GM21360 (cell line): Measurements from ENCODE around the gene PRKN.
"Not testable (repeated sequence)": the region's sequence is repeated elsewhere in the genome, so short reads cannot be mapped to it uniquely, and the experiment has no call there.

Source experiments
- ATAC-seq: cut with Tn5 transposase; IDR thresholded peaks from one replicate; pipeline ENCODE4 v1.9.1; 2021; ENCODE audit warnings: mild to moderate bottlenecking, moderate library complexity; ENCODE audit not compliant: unreplicated experiment

The PRKN gene

GRCh38 chr6:161886545-161886944, 841.0 kb downstream of the PRKN start:
- not testable (repeated sequence) for ATAC-seq

DNA sequence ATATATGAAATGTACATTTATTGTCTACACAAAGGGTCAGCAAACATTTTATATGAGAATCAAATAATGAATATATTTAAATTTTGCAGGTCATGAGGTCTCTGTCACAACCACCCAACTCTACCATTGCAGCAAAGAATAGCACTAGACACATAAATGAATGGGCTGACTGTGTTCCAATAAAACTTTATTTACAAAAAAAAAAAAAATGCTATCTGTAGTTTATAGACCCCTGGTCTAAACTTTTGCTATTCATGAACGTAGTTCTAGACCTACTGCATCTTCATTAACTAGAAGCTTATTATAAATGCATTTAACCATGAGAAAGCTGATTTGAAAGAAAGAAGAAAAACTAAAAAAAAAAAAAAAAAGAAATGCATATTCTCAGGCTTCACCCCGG, 842.8 kb downstream of the PRKN start:
- no peak for ATAC-seq

GRCh38 chr6:161882196-161882765, 845.3 kb downstream of the PRKN start:
- no peak for ATAC-seq

DNA sequence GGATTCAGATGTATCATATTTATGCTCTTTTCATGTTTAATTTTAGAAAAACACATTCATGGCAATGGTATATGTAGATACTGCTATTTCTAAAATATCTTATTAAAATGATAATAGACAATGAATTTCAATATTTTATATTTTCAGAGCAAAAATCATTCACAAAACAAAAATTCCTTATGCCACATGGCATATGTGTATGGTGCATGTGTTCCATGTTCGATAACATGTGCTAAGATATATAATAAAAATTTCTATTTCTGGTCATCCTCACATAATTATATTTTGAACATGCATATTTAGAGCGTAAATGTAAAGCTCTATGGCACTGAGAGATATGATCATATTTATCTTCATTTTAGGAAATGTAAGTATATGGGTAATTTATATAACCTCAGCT, 847.5 kb downstream of the PRKN start:
- ATAC-seq, result no peak

GRCh38 chr6:161876231-161876630, 851.3 kb downstream of the PRKN start:
- ATAC-seq, result no peak

DNA sequence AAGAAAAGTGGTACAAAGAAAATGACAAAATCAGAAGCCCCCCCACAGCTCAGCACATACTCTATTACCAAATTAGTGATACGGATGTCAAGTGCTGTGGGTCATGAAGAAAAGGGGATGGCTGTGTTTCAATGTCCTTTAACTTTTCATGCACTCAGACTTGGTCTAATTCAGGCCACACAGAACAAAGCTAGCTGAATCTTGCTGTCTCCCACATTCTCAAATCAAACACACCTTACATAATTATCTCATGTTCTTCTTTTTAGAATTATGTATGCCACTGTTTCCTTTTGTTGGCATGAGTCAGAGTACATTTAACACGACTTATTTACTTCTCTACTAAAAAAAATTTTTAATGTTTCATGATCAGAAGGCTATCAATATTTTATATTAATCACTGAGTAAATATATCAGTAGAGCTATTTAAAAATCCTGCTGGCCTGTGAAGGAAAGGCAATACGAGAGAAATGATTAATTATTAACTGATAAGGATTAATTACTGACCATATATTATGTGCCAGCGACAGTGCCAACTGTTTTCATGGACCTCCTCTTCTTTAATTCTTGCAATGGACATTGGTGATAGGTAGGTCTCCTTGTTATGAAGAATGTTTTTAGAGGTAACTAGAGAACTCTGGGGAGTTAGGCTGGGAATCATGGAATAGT, 857.2 kb downstream of the PRKN start:
- ATAC-seq, result no peak

DNA sequence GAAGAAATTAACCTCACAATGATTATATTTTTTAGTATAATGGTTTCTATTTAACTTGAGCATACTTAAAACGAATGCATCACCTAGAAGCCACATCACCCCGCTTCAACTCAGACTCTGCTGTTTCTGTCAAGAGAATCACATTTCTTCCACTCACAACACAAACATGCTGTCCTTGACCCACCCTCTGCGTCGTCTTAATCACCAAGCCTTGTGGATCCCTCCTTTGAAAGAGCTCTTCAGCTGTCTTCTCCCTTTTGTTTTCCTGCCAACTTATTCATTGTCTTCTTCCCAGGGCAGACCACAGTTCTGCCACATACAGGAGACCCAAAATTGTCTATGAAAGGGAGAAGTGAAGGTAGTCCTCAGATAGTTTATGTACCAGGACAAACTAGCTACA, 858.1 kb downstream of the PRKN start:
- no peak for ATAC-seq

- ATAC-seq, result no peak
Observed at GRCh38 chr6:161866570-161866969, 861.0 kb downstream of the PRKN start.

DNA sequence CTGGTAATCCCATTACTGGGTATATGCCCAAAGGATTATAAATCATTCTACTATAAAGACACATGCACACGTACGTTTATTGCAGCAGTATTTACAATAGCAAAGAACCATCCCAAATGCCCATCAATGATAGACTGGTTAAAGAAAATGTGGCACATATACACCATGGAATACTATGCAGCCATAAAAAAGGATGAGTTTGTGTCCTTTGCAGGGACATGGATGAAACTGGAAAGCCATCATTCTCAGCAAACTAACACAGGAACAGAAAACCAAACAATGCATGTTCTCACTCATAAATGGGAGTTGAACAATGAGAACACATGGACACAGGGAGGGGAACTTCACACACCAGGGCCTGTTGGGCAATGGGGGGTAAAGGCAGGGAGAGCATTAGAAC, 866.5 kb downstream of the PRKN start:
- not testable (repeated sequence) for ATAC-seq

- no peak for ATAC-seq
Observed at GRCh38 chr6:161853657-161854056, 873.9 kb downstream of the PRKN start.

- ATAC-seq, result not testable (repeated sequence)
Observed at GRCh38 chr6:161851486-161851885, 876.1 kb downstream of the PRKN start.

GRCh38 chr6:161850562-161850961, 877.0 kb downstream of the PRKN start:
- no peak for ATAC-seq

GRCh38 chr6:161847628-161848027, 879.9 kb downstream of the PRKN start:
- no peak for ATAC-seq

GRCh38 chr6:161844804-161845203, 882.8 kb downstream of the PRKN start:
- no peak for ATAC-seq

- no peak for ATAC-seq
Observed at GRCh38 chr6:161843066-161843465, 884.5 kb downstream of the PRKN start.

- ATAC-seq, result no peak
Observed at GRCh38 chr6:161840380-161840779, 887.2 kb downstream of the PRKN start.

DNA sequence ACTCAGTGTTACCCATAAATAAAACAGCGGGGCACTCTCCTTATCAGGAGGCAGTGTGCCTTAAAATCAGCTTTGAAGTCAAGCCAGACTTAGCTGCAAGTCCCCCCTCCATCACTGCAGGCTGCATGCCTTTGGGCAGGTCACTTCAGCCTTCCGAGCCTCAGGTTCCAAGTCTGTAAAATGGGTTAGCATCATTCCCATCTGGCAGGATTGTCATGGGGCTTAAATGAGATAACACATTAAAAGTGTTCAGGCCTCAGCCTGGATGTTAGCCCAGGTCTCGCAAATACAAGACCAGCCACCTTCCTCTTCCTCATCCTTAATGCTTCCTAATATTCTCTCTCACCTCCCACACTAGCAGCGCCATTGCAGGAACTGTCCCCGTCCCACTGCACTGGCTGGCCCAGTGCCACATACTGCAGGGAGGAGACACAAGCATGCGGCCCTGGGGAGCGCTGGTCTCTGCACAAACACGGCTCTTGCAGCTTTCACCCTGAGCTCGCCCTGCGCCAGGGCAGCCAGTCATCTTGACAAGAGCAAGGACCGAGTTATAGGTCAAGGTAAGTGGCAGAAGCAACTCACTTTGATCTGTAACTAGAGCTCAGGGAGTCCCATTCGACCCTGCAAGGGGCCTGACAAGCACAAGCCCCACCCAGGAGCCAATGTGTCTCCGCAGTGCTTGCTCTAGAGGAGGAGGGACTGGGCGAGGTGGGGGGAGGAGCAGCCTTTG, 889.1 kb downstream of the PRKN start:
- ATAC-seq, result no peak

DNA sequence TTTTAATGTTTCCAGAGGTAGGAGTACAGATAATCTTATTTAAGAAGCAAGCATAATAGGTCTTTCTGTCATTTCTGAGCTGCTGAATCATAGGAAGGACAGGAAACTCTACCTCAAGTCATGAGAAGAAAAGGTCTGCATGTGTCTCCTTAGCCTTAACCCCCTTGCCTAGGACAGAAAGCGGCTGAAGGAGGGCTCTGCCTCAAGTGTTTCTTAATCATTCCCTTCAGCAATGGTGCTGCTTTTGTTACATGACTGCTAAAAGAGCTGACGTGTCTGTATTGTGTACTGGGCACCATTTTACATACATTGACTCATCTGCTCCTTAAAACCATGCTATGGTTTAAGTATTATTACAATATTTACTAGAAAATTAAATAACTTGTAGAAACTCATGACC, 889.7 kb downstream of the PRKN start:
- no peak for ATAC-seq

DNA sequence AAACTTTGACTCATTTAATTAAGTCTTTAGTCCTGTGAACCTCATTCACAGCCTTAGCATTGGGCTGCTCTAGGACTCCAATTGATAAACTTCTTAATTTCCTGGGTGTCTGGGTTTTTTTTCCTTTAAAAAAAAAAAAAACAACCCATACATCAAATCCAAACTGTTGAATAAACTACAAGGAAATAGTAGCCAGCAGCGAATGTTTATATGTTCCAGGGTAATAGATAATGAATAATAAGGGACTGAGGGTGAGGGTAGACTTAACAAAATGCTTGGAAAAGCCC, 890.2 kb downstream of the PRKN start:
- ATAC-seq, result no peak

DNA sequence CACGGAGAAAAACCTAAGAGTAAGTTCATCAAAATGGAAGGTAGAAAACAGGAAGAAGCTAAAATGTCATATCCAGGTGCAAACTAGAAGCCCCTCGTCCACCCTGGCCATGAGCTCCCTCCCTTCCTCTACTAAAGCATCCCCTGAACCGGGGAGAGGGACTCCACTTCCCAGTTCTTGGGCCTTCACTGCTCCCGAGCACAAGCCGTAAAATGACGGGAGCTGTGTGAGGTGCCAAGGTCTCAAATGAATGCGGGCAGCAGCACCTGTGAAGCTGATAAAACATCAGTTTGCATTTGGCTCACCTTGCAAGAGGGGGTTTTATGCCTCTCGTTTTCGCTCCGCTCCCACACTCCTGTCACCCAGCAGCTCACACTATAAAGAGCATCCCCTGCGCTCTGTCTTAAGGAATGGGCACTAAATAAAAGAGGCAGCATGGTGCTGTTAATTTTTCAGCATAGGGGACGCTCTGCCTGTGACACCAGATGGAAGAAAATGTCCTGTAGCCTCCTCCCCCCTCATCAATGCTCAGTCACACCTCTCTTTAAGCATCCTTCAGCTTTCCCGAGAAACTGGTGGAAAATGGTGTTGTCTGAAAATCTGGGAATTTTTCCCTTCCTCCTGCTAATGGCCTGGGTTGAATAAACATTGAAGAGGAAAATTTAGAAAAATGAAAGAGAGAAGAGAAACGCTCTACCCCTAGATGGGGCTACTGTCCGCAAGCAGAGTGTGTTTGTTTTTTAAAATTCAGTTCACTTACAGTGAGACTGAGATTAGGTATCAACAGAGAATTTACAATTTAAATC, 890.7 kb downstream of the PRKN start:
- no peak for ATAC-seq

DNA sequence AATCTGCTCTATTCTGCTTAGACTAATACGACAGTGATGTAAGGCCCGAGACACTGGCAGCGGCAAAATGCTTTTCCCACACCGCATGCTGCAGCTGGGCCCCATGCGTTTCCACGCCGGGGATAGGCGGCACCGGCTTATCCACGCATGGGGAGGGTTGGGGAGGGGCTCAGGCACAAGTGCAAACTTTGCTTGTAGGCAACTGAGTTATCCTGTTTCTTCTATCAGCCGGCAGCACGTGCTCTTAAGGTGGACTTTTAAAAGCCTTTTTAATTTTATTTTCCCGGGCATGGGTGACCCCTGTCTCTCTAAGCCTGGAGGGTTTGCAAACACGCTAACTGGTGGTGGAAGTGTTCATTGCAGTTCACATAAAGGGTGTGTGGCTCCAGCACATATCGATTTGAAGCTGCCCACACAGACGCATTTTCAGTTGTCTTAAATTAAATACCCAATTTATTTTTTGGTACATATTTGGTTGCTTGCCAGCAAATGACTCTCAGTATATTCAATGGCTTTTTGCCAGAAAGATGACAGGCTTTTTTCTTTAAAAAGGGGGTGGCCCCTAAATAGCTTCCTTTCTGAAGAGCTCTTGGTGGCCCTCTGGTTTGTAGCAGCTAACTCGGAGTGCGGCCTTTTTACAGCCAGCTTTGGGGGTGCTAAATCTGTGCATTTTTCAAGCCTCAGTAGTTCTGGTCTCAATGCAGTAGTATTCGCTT, 891.9 kb downstream of the PRKN start:
- no peak for ATAC-seq
